ENCODE data around the gene UBTD2.

DNA sequence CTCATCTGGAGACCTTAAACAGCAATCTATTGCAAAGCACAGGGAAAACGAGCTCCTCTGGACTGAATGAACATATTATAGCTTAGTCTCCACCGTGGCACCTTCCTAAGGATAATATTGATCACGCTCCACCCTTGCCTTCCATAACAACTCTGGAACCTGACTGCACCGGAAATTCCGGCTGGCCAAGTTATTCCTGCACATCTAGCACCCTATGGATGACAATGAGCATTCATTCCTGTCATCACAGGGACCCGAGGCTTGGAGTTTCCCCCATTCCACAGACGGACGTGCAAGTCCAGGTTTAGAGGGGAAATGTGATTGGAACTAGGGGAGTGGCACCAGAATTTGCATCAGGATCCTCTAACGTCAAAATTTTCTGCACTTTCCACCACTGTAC, 123.1 kb downstream of the UBTD2 start:
- TF ChIP-seq GATA3 (IDR thresholded peaks at IDR 0.05; ENCODE audit: low read depth, low read length), result no peak
- TF ChIP-seq GATA2 (IDR thresholded peaks at IDR 0.05; ENCODE audit: low read depth, low read length), result no peak
